GM19193 (cell line): Measurements from ENCODE around the gene MFAP4.

ENCODE experiments used
- POLR2A ChIP-seq: IDR thresholded peaks from 4 replicates; pipeline ENCODE4 v1.6.1; 2011; ENCODE audit not compliant: insufficient read depth, insufficient read length; ENCODE audit errors: extremely low read depth

The MFAP4 gene

GRCh38 chr17:19413761-19414160, 26.8 kb upstream of the MFAP4 start:
- no peak for TF ChIP-seq POLR2A

GRCh38 chr17:19412984-19413383, 26.0 kb upstream of the MFAP4 start:
- TF ChIP-seq POLR2A = no peak

- no peak for TF ChIP-seq POLR2A
Observed at GRCh38 chr17:19412510-19412909, 25.5 kb upstream of the MFAP4 start.

GRCh38 chr17:19411631-19412030, 24.6 kb upstream of the MFAP4 start:
- TF ChIP-seq POLR2A = no peak

GRCh38 chr17:19410875-19411620, 24.1 kb upstream of the MFAP4 start, which contains the start of gene RNF112:
Gene RNF112, plus strand, starts transcription at chr17:19411232. Its CDS starts 177 bp downstream, at chr17:19411409.
- no peak for TF ChIP-seq POLR2A

- TF ChIP-seq POLR2A = no peak
Observed at GRCh38 chr17:19410091-19410490, 23.1 kb upstream of the MFAP4 start.

GRCh38 chr17:19409509-19409908, 22.5 kb upstream of the MFAP4 start:
- TF ChIP-seq POLR2A = no peak

GRCh38 chr17:19409066-19409465, 22.1 kb upstream of the MFAP4 start:
- no peak for TF ChIP-seq POLR2A

- no peak for TF ChIP-seq POLR2A
Observed at GRCh38 chr17:19408346-19408710, 21.3 kb upstream of the MFAP4 start.

GRCh38 chr17:19407601-19408345, 20.8 kb upstream of the MFAP4 start:
- no peak for TF ChIP-seq POLR2A

GRCh38 chr17:19405114-19405513, 18.1 kb upstream of the MFAP4 start:
- no peak for TF ChIP-seq POLR2A

- no peak for TF ChIP-seq POLR2A
Observed at GRCh38 chr17:19404264-19404663, 17.3 kb upstream of the MFAP4 start.

GRCh38 chr17:19403021-19403420, 16.0 kb upstream of the MFAP4 start:
- TF ChIP-seq POLR2A = no peak

GRCh38 chr17:19402171-19402570, 15.2 kb upstream of the MFAP4 start:
- no peak for TF ChIP-seq POLR2A

- no peak for TF ChIP-seq POLR2A
Observed at GRCh38 chr17:19401321-19402010, 14.5 kb upstream of the MFAP4 start.
